ENCODE measurements around the gene TRAPPC3. TPM values are rescaled to one million over a fixed set of nuclear protein-coding genes. Genes with fewer than 3 reads are reported as not detected.

TRAPPC3 gene
- total and polyA plus RNA-seq, 2 donors (not counting 1 experiment from before 2014, with no cell fraction given): 88.5 to 105 TPM

DNA sequence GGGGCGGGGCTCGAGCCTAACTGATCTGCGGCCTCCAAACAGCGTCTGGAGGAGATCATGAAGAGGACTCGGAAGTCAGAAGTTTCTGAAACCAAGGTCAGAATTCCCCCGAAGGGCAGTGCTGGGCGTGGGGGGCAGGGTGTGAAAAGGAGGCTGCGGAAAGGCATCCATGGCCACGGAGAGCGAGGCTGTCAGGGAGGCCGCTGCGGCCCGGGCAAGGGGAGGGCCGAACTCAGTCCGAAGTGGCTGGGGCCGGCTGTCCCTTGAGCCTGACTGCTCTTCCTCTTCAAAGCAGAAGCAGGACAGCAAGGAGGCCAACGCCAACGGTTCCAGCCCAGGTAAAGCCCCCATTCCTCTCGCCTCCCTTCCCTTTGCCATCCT lies 29.9 kb upstream of the TRAPPC3 start:
- no peak overlapping the region for H3K4me3 ChIP-seq (replicated peaks in 1 of 4; ENCODE audit: control extremely low read depth in 1 of 4, insufficient read depth in 1 of 4, low read depth in 3 of 4, low read length in 4 of 4)

DNA sequence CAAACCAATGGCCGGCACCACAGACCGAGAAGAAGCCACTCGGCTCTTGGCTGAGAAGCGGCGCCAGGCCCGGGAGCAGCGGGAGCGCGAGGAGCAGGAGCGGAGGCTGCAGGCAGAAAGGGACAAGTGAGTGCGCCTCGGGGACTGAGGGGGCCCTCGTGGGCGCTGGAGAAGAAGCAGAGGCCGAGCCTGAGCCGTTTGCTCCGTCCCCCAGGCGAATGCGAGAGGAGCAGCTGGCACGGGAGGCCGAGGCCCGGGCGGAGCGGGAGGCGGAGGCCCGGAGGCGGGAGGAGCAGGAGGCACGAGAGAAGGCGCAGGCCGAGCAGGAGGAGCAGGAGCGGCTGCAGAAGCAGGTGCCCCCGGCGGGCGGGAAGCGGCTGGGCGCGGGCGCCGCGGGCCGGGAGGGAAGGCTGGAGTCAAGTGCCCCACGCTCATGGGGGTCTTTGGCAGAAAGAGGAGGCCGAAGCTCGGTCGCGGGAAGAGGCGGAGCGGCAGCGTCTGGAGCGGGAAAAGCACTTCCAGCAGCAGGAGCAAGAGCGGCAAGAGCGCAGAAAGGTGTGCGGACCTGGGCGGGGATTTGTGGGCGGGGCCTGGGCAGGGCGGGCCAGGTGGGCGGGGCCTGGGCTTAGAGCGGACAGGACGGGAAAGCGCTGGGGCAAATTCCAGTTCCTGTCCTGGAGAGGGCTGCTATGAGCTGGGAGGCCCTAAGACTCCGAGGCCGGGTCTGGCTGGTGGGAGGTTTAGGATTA lies 29.4 kb upstream of the TRAPPC3 start:
- Histone ChIP-seq H3K27ac (ENCODE audit: insufficient read depth, low read length) (no peak overlapping the region), H3K9me3 (ENCODE audit: control insufficient read depth, insufficient read depth, low read depth, low read length) (no peaks in the 10 kb centered on the region), H3K4me3 (replicated peaks in 1 of 4; ENCODE audit: control extremely low read depth in 1 of 4, insufficient read depth in 1 of 4, low read depth in 3 of 4, low read length in 4 of 4) (no peak overlapping the region), H4K20me1 (ENCODE audit: control insufficient read depth, extremely low read depth, insufficient read depth, low read length) (no peaks in the 10 kb centered on the region), H2AFZ (ENCODE audit: low read length) (no peak overlapping the region), H3K79me2 (ENCODE audit: control insufficient read depth, insufficient read depth, low read length) (peaks cover 22% of the 10 kb centered on the region), H3K27me3 (ENCODE audit: control insufficient read depth, insufficient read depth, low read length) (no peaks in the 10 kb centered on the region), H3K4me1 (ENCODE audit: control insufficient read depth, extremely low read depth, insufficient read depth, low read length) (no peaks in the 10 kb centered on the region), H3K9ac (ENCODE audit: insufficient read depth, low read length) (no peak overlapping the region), H3K4me2 (ENCODE audit: extremely low read depth, insufficient read depth, low read length) (no peak overlapping the region), H3K36me3 (ENCODE audit: control insufficient read depth, insufficient read depth, low read length) (peaks cover 50% of the 10 kb centered on the region)
- no peak for TF ChIP-seq EZH2 (IDR thresholded peaks at IDR 0.05; ENCODE audit: low read length, missing control alignments)
- TF ChIP-seq, protein P1, sequence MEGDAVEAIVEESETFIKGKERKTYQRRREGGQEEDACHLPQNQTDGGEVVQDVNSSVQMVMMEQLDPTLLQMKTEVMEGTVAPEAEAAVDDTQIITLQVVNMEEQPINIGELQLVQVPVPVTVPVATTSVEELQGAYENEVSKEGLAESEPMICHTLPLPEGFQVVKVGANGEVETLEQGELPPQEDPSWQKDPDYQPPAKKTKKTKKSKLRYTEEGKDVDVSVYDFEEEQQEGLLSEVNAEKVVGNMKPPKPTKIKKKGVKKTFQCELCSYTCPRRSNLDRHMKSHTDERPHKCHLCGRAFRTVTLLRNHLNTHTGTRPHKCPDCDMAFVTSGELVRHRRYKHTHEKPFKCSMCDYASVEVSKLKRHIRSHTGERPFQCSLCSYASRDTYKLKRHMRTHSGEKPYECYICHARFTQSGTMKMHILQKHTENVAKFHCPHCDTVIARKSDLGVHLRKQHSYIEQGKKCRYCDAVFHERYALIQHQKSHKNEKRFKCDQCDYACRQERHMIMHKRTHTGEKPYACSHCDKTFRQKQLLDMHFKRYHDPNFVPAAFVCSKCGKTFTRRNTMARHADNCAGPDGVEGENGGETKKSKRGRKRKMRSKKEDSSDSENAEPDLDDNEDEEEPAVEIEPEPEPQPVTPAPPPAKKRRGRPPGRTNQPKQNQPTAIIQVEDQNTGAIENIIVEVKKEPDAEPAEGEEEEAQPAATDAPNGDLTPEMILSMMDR (conservative IDR thresholded peaks at IDR 0.05 in 1 of 2, IDR thresholded peaks at IDR 0.05 in 1 of 2; ENCODE audit: low read depth in 1 of 2, low read length in 2 of 2): no peak
- no peak for DNase-seq (ENCODE audit: low read depth in 2 of 2)

More for the DNA sequence above, 29.9 kb upstream of the TRAPPC3 start:
- Histone ChIP-seq H3K9ac (ENCODE audit: insufficient read depth, low read length) (no peak overlapping the region), H3K4me2 (ENCODE audit: extremely low read depth, insufficient read depth, low read length) (no peak overlapping the region), H2AFZ (ENCODE audit: low read length) (no peak overlapping the region), H3K27ac (ENCODE audit: insufficient read depth, low read length) (no peak overlapping the region), H3K79me2 (ENCODE audit: control insufficient read depth, insufficient read depth, low read length) (peaks cover 17% of the 10 kb centered on the region), H3K36me3 (ENCODE audit: control insufficient read depth, insufficient read depth, low read length) (peaks cover 45% of the 10 kb centered on the region), H3K27me3 (ENCODE audit: control insufficient read depth, insufficient read depth, low read length) (no peaks in the 10 kb centered on the region), H3K4me1 (ENCODE audit: control insufficient read depth, extremely low read depth, insufficient read depth, low read length) (no peaks in the 10 kb centered on the region), H3K9me3 (ENCODE audit: control insufficient read depth, insufficient read depth, low read depth, low read length) (no peaks in the 10 kb centered on the region), H4K20me1 (ENCODE audit: control insufficient read depth, extremely low read depth, insufficient read depth, low read length) (no peaks in the 10 kb centered on the region)
- TF ChIP-seq, protein P1 (conservative IDR thresholded peaks at IDR 0.05 in 1 of 2, IDR thresholded peaks at IDR 0.05 in 1 of 2; ENCODE audit: low read depth in 1 of 2, low read length in 2 of 2): no peak
- no peak for TF ChIP-seq EZH2 (IDR thresholded peaks at IDR 0.05; ENCODE audit: low read length, missing control alignments)
- DNase-seq (ENCODE audit: low read depth in 2 of 2): no peak

DNA sequence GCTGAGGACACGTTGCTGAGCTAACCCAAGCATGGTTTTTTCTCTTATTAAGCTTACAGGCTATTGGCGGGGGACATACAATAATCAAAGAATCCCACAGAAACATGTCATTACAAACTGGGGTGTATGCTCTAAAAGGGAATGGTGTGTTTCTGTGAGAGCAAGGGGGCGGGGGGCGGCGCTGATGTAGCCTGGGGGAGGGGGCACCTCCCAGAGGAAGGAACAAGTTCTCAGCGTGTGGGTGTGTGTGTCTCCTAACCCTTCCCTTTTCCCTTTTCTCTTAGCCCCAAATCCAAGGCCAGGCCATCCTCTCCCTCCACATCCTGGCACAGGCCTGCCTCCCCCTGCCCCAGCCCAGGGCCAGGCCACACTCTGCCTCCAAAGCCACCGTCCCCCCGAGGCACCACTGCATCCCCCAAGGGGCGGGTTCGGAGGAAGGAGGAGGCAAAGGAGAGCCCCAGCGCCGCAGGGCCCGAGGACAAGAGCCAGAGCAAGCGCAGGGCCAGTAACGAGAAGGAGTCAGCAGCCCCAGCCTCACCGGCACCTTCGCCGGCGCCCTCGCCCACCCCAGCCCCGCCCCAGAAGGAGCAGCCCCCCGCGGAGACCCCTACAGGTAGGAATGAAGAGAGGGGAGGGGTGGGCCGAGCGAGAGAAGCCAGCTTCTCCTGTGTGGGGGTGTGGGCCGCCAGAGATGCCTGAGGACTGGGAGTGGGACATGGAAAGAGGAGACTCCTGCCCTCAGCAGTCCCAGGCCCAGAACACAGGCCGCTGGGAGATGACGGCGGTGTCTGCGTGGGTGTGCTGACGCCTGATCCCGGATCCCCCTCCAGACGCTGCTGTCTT lies 28.5 kb upstream of the TRAPPC3 start:
- DNase-seq (ENCODE audit: low read depth in 2 of 2): no peak

More for the DNA sequence above, 28.5 kb upstream of the TRAPPC3 start:
- Histone ChIP-seq H3K79me2 (ENCODE audit: control insufficient read depth, insufficient read depth, low read length) (peaks cover 29% of the 10 kb centered on the region), H4K20me1 (ENCODE audit: control insufficient read depth, extremely low read depth, insufficient read depth, low read length) (no peaks in the 10 kb centered on the region), H3K9me3 (ENCODE audit: control insufficient read depth, insufficient read depth, low read depth, low read length) (no peaks in the 10 kb centered on the region), H2AFZ (ENCODE audit: low read length) (no peak overlapping the region), H3K4me3 (replicated peaks in 1 of 4; ENCODE audit: control extremely low read depth in 1 of 4, insufficient read depth in 1 of 4, low read depth in 3 of 4, low read length in 4 of 4) (no peak overlapping the region), H3K4me2 (ENCODE audit: extremely low read depth, insufficient read depth, low read length) (no peak overlapping the region), H3K9ac (ENCODE audit: insufficient read depth, low read length) (no peak overlapping the region), H3K36me3 (ENCODE audit: control insufficient read depth, insufficient read depth, low read length) (peaks cover 50% of the 10 kb centered on the region), H3K27me3 (ENCODE audit: control insufficient read depth, insufficient read depth, low read length) (no peaks in the 10 kb centered on the region), H3K27ac (ENCODE audit: insufficient read depth, low read length) (no peak overlapping the region), H3K4me1 (ENCODE audit: control insufficient read depth, extremely low read depth, insufficient read depth, low read length) (peaks cover 1% of the 10 kb centered on the region)
- TF ChIP-seq EZH2 (IDR thresholded peaks at IDR 0.05; ENCODE audit: low read length, missing control alignments): no peak
- TF ChIP-seq, protein P1 (conservative IDR thresholded peaks at IDR 0.05 in 1 of 2, IDR thresholded peaks at IDR 0.05 in 1 of 2; ENCODE audit: low read depth in 1 of 2, low read length in 2 of 2): no peak
